ENCODE measurements around the gene SH2D4B.
A peak's percentile ranks its signal among the peaks of the same experiment; 100 is the strongest.

SH2D4B gene

GRCh38 chr10:80537736-80538480 is at the start of gene SH2D4B:
TSS of gene SH2D4B (plus strand) at chr10:80537902. CDS start at chr10:80538332, 430 bp downstream.
- no peak for DNase-seq (ENCODE audit: low spot score)

- DNase-seq (ENCODE audit: low spot score): peak; percentile 25
These were observed 49.1 kb upstream of the SH2D4B start for GRCh38 chr10:80488539-80489066.

GRCh38 chr10:80489371-80490112 is 48.2 kb upstream of the SH2D4B start:
- DNase-seq (ENCODE audit: low spot score): no peak

DNA sequence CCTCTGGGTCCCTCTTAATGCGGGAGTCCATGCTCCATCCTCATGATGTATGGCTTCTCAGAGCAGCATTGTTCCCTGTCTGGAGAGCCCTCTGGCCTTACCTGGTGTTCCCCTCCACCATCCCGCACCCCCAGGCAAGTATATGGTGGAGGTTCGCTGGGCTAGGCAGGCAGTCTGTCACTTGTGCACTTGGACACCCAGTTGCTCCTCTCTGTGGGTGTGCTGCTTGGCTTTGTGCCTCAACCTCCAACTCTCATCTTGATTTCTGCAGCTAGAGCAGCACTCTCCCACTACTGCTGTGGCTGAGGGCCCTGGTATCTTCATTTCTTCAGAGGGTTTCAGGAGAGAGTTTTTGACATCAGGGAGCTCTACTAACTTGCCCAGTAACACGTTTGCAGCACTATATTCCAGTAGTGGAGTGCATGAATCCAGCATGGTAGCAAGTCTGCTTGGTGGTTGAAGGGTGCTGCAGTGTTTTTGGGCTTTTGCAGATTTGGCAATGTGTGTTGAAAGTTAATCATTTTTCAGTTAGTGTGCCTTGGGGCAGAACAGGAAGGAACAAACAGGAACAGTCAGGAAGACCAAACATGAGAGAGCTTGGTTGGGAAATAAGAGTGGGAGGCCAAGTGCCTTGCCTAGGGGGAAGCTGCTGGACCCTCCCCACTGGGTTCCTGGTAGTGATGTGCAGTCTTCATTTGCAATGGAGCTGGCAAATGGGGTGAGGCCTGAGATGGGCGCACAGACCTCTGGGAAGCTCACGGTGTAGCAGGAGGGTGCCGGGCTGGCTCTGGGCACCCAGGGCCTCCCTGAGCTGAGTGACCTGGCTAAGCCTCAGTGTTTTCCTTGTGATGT is 46.2 kb upstream of the SH2D4B start:
- DNase-seq (ENCODE audit: low spot score): no peak

- no peak for DNase-seq (ENCODE audit: low spot score)
These were observed 44.7 kb upstream of the SH2D4B start for GRCh38 chr10:80492848-80493521.

DNA sequence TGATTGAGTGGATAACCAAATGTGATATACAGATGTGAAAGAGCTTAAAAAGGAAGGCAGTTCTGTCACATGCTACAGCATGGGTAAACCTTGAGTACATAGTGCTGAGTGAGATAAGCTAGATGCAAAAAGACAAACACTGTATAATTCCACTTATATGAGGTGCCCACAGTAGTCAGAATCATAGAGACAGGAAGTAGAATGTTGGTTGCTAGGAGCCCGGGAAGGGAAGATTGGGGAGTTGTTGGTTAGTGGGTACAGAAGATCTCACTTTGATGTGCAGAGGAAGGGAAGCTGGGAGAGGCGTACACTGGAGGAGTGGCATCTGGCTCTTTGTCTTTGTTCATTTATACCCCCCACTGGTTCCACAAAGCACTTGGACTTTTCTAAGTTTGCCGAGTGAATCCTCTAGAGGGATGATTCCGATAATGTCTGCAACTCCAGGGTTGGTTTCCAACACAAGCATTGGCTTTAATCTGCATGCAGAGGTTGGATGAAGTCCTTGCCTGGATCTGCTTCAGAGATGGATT is 44.1 kb upstream of the SH2D4B start:
- no peak for DNase-seq (ENCODE audit: low spot score)

DNA sequence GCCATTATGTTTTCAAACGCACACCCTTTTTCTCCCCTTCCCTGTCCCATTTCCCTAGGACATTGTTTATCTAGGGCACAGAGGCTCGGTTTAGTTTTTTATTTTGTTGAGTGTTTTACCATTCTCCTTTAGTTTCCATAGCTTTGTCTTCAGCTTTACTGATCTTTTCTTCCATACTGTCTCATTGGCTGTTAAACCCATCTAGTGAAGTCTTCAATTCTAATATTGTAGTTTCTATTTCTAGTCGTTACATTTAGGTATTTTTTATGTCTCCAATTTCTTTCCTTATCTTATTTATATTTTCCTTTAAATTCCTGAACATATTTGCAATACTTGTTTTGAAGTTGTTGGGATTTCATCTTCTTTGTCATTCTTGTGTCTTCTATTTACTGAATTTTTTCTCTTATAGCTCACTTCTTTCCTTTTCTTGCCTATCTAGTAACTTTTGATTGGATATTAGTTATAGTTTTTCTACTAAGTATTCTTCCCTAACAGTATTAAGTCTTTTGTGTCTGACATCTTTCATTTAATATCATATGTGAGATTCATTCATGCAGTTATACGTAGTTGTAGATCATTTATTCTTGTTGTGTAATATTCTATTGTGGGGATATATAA is 41.0 kb upstream of the SH2D4B start:
- DNase-seq (ENCODE audit: low spot score): no peak

DNA sequence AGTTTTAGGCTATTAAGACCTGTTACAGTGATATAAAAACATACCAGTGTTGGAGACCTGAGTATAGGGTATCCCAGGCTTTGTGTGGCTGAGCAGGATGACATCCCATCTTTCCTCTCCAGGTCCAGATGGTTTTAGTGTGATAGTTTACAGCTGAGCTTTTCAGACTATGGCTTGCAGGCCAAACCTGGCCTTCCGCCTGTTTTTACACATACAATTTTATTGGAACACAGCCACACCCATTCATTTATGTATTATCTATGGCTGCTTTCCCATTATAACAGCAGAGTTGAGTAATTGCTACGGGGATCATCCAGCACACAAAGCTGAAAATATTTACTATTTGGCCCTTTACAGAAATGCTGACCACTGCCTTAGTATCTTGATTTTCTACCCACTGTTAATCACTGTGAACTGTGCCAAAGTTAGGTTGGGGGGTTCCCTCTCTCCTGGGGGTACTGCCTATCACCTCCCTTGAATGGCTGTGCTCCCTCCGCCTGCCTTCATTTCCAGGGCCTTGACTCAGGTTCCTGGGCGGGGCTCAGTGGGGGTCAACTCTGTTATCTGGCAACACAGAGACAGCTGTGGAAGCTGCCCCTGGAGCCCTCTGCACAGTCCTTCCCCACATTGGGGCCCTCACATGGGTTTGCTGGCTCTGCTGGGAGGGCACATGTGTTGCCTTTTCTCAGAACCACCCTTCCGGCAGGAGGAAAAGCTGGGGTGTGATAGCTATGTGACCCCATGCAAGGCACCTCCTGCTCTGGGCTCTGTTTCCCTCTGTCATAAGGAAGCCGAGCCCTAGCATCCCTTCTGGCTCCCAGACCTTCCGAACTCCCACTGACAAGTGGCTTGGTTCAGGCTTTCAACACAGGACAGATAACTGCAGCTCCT is 40.3 kb upstream of the SH2D4B start:
- DNase-seq (ENCODE audit: low spot score): peak; percentile 71

DNA sequence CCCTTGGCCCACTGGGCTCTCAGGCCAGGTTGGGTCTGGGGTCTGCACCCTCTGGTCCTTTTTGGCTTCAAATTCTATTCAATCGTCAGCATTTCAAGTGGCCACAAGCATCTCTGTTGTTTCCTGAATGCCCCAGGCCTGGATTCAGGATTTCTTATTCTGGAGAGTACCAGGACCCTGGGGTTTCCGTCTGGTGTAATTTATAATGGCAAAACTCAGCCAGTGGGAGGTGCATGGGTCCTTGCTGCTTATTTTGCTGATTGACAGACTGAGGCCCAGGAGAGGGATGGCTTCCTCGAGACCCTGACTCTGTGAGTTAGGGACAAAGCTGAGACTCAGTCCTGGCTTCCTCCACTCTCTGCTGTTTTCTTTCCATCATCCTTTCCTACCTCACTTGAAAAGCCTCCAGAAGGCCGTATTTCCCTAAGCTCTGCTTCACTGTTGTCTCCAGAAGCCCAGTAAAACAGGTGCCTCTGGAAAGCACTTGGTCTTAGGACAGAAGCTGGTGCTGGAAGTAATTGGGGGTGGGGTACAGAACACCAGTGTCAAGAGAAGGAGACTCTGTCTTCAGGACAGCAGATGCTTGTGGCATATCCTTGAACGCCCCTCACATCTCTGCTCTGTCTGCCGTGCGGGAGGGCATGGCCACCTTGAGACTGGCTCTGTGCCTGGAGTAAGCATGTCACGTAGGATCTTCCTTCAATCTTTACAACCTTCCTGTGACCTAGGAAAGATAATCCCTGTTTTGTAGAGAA is 39.4 kb upstream of the SH2D4B start:
- DNase-seq (ENCODE audit: low spot score): no peak

GRCh38 chr10:80498833-80499741 is 38.6 kb upstream of the SH2D4B start:
- DNase-seq (ENCODE audit: low spot score): peak; percentile 75

GRCh38 chr10:80500572-80501380 is 36.9 kb upstream of the SH2D4B start:
- no peak for DNase-seq (ENCODE audit: low spot score)

- DNase-seq (ENCODE audit: low spot score): no peak
These were observed 36.3 kb upstream of the SH2D4B start for GRCh38 chr10:80501381-80501912.

- no peak for DNase-seq (ENCODE audit: low spot score)
These were observed 35.7 kb upstream of the SH2D4B start for GRCh38 chr10:80501913-80502521.

DNA sequence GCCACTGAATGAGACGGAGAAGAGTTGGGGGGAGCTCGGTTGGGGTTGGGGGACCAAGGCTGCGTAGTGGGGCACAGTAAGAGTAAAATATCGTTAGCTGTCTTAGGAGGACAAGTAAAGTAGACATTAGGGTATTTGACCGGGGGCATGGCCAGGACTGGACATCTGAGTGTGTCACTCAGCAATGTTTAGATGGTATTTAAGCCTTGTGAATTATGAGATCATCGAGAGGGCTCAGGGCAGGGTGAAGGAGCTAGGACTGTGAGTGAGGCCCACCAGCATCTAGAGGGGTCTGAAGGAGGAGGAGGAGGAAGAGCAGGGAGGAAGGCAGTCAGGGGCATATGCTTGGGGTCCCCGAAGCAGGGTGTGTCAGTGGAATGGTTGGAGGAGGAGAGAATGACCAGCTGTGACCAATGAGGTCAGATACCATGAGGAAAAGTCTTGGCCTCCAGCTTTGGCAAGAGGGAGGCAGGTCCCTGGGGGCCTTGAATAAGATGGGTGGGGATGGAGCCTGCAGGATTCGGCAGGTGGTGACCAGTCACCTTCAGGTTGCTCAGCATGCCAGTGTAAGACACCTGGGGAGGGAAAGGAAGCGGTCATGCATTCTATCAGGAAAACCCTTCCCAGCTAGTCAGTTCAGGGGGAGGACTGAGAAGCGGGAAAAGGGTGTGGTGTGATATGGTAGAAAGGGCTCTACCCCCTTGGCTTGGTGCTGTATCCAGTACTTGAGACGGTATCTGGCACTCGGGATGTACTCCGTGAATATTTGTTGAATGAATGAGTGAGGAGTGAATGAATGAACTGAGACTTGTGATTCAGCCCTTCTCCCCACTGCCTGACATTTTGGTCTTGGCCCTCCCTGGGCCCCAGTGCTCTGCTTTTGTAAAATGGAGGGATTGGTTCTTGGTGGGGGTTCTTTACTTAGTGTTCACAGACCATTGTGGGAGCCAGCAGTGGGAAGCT is 34.8 kb upstream of the SH2D4B start:
- DNase-seq (ENCODE audit: low spot score): no peak

DNA sequence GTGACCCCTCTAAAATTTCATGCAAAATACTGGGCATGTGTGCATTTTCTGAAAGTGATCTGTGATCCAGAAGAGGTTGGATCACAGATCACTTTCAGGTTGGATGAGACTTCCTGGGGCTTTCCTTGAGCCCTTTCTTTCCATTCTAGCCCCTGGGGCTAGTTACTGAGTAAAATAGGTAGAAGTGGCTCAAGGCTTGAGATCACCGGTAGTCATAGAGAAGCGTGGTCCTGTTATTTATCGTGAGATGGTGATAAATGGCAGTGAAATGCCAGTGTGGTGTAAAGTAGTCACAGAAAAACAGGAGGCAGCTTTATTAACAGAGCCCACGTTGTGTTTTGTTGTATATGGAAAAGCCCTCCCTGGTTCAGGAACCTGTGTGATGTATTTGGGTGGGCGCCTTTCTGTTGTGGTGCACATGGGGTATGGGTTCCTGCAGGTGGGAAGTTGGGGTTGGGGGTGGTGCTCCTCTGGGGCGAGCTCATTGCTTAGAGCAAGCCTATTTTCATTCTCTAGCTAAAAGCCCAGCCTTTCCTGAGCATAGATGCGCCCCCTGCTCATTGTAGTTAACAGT is 34.0 kb upstream of the SH2D4B start:
- DNase-seq (ENCODE audit: low spot score): no peak

Data from hematopoietic multipotent progenitor cell treated with erythropoietin and hydrocortisone succinate and interleukin-3 and kit ligand, for 17 days (in vitro differentiated cells).